Measurements from ENCODE around the gene HBS1L.

DNA sequence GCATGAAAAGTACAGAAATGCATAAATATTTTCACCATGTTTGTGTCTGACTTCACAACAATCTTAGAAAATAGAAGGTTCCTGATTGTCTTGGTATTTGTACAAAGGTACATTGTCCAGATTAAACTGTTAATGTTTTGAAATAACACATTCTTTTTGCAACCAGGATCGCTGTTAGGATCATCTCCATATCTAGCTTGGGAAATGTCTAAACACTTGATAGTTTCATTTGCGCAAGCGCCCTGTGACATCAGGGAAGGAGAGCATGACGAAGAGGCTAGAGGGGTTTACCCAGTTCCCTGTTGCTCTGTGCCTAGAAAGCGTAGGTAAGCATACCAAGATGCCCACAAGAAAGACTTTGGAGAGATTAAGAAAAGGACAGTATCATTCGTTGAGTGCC is 124.2 kb downstream of the HBS1L start:
- TF ChIP-seq POLR2A (IDR thresholded peaks at IDR 0.05; ENCODE audit: low read length) = no peak
- no peak for TF ChIP-seq GATA1 (IDR thresholded peaks at IDR 0.05; ENCODE audit: low read depth, low read length)
